Endothelial cell of umbilical vein (primary cell): ENCODE data around the gene FOXE1. TPM values are rescaled to one million over a fixed set of nuclear protein-coding genes. Genes with fewer than 3 reads are reported as not detected.

Source experiments
- BruUV-seq: library from RNA; stranded (reverse); fragments of 400-500 nt; replicated peaks from 2 replicates; lab custom pipeline; 2021; lab: Mats Ljungman, UMichigan
- CTCF ChIA-PET: fragments of 300-600, 350-600 bp; sonication (Branson Sonifier 250); formaldehyde crosslinking; loops from one replicate; lab custom pipeline; 2021; ENCODE audit warnings: antibody characterized with exemption, inconsistent platforms; lab: Charles Lee
- POLR2A ChIA-PET: fragments of 300-600, 350-600 bp; sonication (Branson Sonifier 250); formaldehyde crosslinking; loops from one replicate; lab custom pipeline; 2021; ENCODE audit warnings: antibody characterized with exemption, inconsistent platforms; lab: Charles Lee
- DNase-seq: peaks from one replicate; pipeline ENCODE4 v3.0.0-alpha.2; 2011; ENCODE audit warnings: low read depth, low spot score
- FAIRE-seq: peaks from 2 replicates; lab custom pipeline; 2011; peaks lifted over from hg19 to GRCh38; lab: Jason Lieb, UNC
- H2AFZ ChIP-seq: 2 replicates; pipeline ENCODE4 v1.6.0; 2012; ENCODE audit warnings: low read depth, low read length, control low read depth, inconsistent platforms
- H3K27ac ChIP-seq: 2 replicates; pipeline ENCODE4 v1.5.1; 2011; ENCODE audit warnings: low read depth, mild to moderate bottlenecking, control low read depth, low read length, moderate library complexity; ENCODE audit not compliant: insufficient read depth
- H3K27me3 ChIP-seq, 2 experiments: 2 replicates each; pipeline versions ENCODE4 v1.6.0 to v1.6.1; 2011; ENCODE audit warnings: low read length in 2 of 2, mixed read lengths in 1 of 2; ENCODE audit not compliant: control insufficient read depth in 2 of 2, insufficient read depth in 2 of 2
- H3K36me3 ChIP-seq, 2 experiments: 2 replicates in 1 of 2; 3 replicates in 1 of 2; pipeline ENCODE4 v1.5.1; 2011; ENCODE audit warnings: low read length in 2 of 2, mild to moderate bottlenecking in 1 of 2, moderate library complexity in 1 of 2; ENCODE audit not compliant: control insufficient read depth in 2 of 2, insufficient read depth in 2 of 2; ENCODE audit errors: extremely low read depth in 1 of 2
- H3K4me1 ChIP-seq: 3 replicates; pipeline ENCODE4 v1.5.1; 2011; ENCODE audit warnings: mild to moderate bottlenecking, low read length; ENCODE audit not compliant: control insufficient read depth, insufficient read depth; ENCODE audit errors: extremely low read depth
- H3K4me2 ChIP-seq: 2 replicates; pipeline ENCODE4 v1.6.1; 2011; ENCODE audit warnings: low read length, control low read depth, mixed read lengths; ENCODE audit not compliant: insufficient read depth
- H3K4me3 ChIP-seq, 3 experiments: fragments of 200-600 bp in 1 of 3; sonication (generic), shearing (Covaris generic) in 1 of 3; replicated peaks in 1 of 3; 2 replicates each; pipeline ENCODE4 v1.5.1; 2011 to 2016; ENCODE audit warnings: control low read depth in 3 of 3, low read length in 3 of 3, mild to moderate bottlenecking in 2 of 3, inconsistent platforms in 1 of 3, low read depth in 1 of 3, moderate library complexity in 1 of 3; ENCODE audit not compliant: insufficient read depth in 1 of 3
- H3K79me2 ChIP-seq: 2 replicates; pipeline ENCODE4 v1.6.0; 2012; ENCODE audit warnings: low read length, inconsistent platforms; ENCODE audit not compliant: control insufficient read depth, insufficient read depth
- H3K9ac ChIP-seq: replicated peaks from 2 replicates; pipeline ENCODE3; 2011; ENCODE audit warnings: low read length, control low read depth; ENCODE audit not compliant: insufficient read depth; ENCODE audit errors: extremely low read depth
- H3K9me1 ChIP-seq: replicated peaks from 3 replicates; pipeline ENCODE4 v1.6.0; 2011; ENCODE audit warnings: mild to moderate bottlenecking, low read length; ENCODE audit not compliant: control insufficient read depth, insufficient read depth; ENCODE audit errors: extremely low read depth
- H3K9me3 ChIP-seq: replicated peaks from 2 replicates; pipeline ENCODE4 v1.5.1; 2012; ENCODE audit warnings: low read length, inconsistent platforms; ENCODE audit not compliant: control insufficient read depth, insufficient read depth
- H4K20me1 ChIP-seq: replicated peaks from 2 replicates; pipeline ENCODE3; 2011; ENCODE audit warnings: mild to moderate bottlenecking, low read length; ENCODE audit not compliant: control insufficient read depth, insufficient read depth; ENCODE audit errors: extremely low read depth
- EZH2 ChIP-seq: IDR thresholded peaks from 2 replicates; pipeline ENCODE4 v1.6.1; 2012; ENCODE audit warnings: borderline replicate concordance, low read depth, mild to moderate bottlenecking, moderate library complexity, low read length, inconsistent platforms; ENCODE audit not compliant: severe bottlenecking
- FOS ChIP-seq: IDR thresholded peaks from 2 replicates; pipeline ENCODE4 v1.6.1; 2011; ENCODE audit warnings: mild to moderate bottlenecking, low read length, moderate library complexity, borderline replicate concordance; ENCODE audit not compliant: insufficient read depth
- GATA2 ChIP-seq: IDR thresholded peaks from 2 replicates; pipeline ENCODE4 v1.7.0; 2011; ENCODE audit warnings: low read depth, mild to moderate bottlenecking, moderate library complexity, mixed read lengths, low read length; ENCODE audit not compliant: insufficient read length, insufficient read depth
- JUN ChIP-seq: IDR thresholded peaks from 2 replicates; pipeline ENCODE4 v1.6.1; 2011; ENCODE audit warnings: borderline replicate concordance, low read depth; ENCODE audit not compliant: insufficient read length, insufficient read depth
- MYC ChIP-seq: IDR thresholded peaks from one replicate; pipeline ENCODE4 v1.6.1; 2011; ENCODE audit warnings: mild to moderate bottlenecking, low read depth, low read length
- POLR2A ChIP-seq: IDR thresholded peaks from 2 replicates; pipeline ENCODE4 v1.6.1; 2012; ENCODE audit warnings: low read depth, mild to moderate bottlenecking, control low read depth, low read length
- POLR2AphosphoS5 ChIP-seq: IDR thresholded peaks from 2 replicates; pipeline ENCODE4 v1.6.1; 2012; ENCODE audit warnings: low read depth, mild to moderate bottlenecking, control low read depth, low read length, moderate library complexity; ENCODE audit not compliant: insufficient read depth
- dilution Hi-C: fragments of 300-500 bp; cut with MboI; formaldehyde crosslinking; loops from one replicate; pipeline ENCODE4 v1.15.0; 2019; ENCODE audit warnings: low sequenced_read_pairs; ENCODE audit not compliant: extremely low pct_ligation_motif_present
- intact Hi-C: fragments of 100-400 bp; cut with micrococcal nuclease; formaldehyde crosslinking; loops from one replicate; pipeline ENCODE4 v1.10.0; 2022
- polyA plus RNA-seq, 4 experiments: library from polyadenylated mRNA; depleted of rRNA in 3 of 4; stranded (reverse) in 3 of 4; unstranded in 1 of 4; fragments of >200 nt; gene quantifications; 2 replicates each; pipeline versions ENCODE4 v1.2.1 to v1.2.3, GENCODE V29; 2011 to 2012; ENCODE audit warnings: missing spikeins in 1 of 4
- total RNA-seq: library from RNA; stranded (reverse); gene quantifications from 2 replicates; pipeline ENCODE4 v1.2.3, GENCODE V29; 2021
- TF ChIP-seq, protein P1 (sequence below), 2 donors: IDR thresholded peaks; 1 replicate in 1 of 2; 2 replicates in 1 of 2; pipeline ENCODE4 v1.5.1; 2011; ENCODE audit warnings: low read length in 2 of 2, mild to moderate bottlenecking in 2 of 2, moderate library complexity in 2 of 2, control low read depth in 1 of 2, inconsistent platforms in 1 of 2, low read depth in 1 of 2; ENCODE audit not compliant: insufficient read depth in 1 of 2; ENCODE audit errors: extremely low read depth in 1 of 2
- TF ChIP-seq, protein P2 (sequence below): IDR thresholded peaks from 2 replicates; pipeline ENCODE4 v1.6.1; 2011; ENCODE audit not compliant: insufficient read depth, insufficient read length

FOXE1 gene
- total and polyA plus RNA-seq, 2 donors (not counting 3 experiments of a cell fraction or from before 2014, with no cell fraction given): not detected

DNA sequence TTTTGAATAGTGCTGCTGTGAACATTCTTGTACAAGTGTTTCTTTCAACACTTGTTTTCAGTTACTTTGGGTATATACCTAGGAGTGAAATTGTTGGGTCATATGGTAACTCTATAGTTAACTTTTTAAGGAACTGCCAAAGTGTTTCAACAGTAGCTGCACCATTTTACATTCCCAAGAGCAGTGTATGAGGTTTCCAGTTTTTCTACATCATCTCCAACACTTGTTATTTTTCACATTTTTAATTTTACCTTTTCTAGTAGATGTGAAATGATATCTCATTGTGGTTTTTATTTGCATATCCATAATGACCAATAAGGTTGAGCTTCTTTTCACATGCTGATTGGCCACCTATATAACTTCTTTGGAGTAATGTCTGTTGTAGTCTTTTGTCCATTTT lies 40.0 kb upstream of the FOXE1 start:
- Histone ChIP-seq H3K27me3 (peaks cover 10 to 19% of the 10 kb centered on the region in 2 experiments), H3K9me1 (no peaks in the 10 kb centered on the region), H4K20me1 (no peaks in the 10 kb centered on the region), H3K27ac (no peak overlapping the region), H3K4me3 (no peak overlapping the region), H3K9me3 (no peaks in the 10 kb centered on the region), H3K4me1 (peaks cover 12% of the 10 kb centered on the region), H3K36me3 (no peaks in the 10 kb centered on the region), H2AFZ (no peak overlapping the region), H3K79me2 (no peaks in the 10 kb centered on the region), H3K4me2 (no peak overlapping the region), H3K9ac (no peak overlapping the region)
- dilution Hi-C loops (no loop called here), intact Hi-C loops (no loop called here)
- ChIA-PET CTCF (no interaction called here), POLR2A (no interaction called here)
- DNase-seq (no peak), FAIRE-seq (no peak)
- no TSS peak for BruUV-seq
- TF ChIP-seq MYC (no peak), EZH2 (no peak), POLR2AphosphoS5 (no peak), FOS (no peak), POLR2A (no peak), GATA2 (no peak), JUN (no peak)
- TF ChIP-seq, protein P1, sequence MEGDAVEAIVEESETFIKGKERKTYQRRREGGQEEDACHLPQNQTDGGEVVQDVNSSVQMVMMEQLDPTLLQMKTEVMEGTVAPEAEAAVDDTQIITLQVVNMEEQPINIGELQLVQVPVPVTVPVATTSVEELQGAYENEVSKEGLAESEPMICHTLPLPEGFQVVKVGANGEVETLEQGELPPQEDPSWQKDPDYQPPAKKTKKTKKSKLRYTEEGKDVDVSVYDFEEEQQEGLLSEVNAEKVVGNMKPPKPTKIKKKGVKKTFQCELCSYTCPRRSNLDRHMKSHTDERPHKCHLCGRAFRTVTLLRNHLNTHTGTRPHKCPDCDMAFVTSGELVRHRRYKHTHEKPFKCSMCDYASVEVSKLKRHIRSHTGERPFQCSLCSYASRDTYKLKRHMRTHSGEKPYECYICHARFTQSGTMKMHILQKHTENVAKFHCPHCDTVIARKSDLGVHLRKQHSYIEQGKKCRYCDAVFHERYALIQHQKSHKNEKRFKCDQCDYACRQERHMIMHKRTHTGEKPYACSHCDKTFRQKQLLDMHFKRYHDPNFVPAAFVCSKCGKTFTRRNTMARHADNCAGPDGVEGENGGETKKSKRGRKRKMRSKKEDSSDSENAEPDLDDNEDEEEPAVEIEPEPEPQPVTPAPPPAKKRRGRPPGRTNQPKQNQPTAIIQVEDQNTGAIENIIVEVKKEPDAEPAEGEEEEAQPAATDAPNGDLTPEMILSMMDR (IDR thresholded peaks at IDR 0.05; ENCODE audit: extremely low read depth in 1 of 2, insufficient read depth in 1 of 2, low read depth in 1 of 2, low read length in 2 of 2): no peak
- TF ChIP-seq, protein P2, sequence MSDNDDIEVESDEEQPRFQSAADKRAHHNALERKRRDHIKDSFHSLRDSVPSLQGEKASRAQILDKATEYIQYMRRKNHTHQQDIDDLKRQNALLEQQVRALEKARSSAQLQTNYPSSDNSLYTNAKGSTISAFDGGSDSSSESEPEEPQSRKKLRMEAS: no peak
